ENCODE measurements around the gene EPHB2. TPM values are rescaled to one million over a fixed set of nuclear protein-coding genes. Genes with fewer than 3 reads are reported as not detected.

Gene EPHB2
- total and polyA plus RNA-seq, 3 donors from 2014 or later = 7.7 to 9.4 (median 8.2) TPM

- no peak for DNase-seq
- Histone ChIP-seq H3K36me3 (ENCODE audit: low read depth, missing control alignments) (no peaks in the 10 kb centered on the region), H3K27ac (no peak overlapping the region), H3K9me3 (no peaks in the 10 kb centered on the region), H3K4me3 (no peak overlapping the region), H3K4me1 (no peaks in the 10 kb centered on the region), H3K27me3 (no peaks in the 10 kb centered on the region)
- 92 to 93% methylated on average over 5 to 6 of the region's 6 CpGs for WGBS, 2 donors
- intact Hi-C loops (cut with DNase I; ENCODE audit: low total_unique reads) = no loop called here
- TF ChIP-seq POLR2A (IDR thresholded peaks at IDR 0.05) = no peak
- no peak for TF ChIP-seq CTCF (IDR thresholded peaks at IDR 0.05)
These were observed 209.5 kb downstream of the EPHB2 start for GRCh38 chr1:22920026-22920733.

- no peak overlapping the region for H3K4me3 ChIP-seq
- intact Hi-C loops (cut with DNase I; ENCODE audit: low total_unique reads) = no loop called here
- no peaks in the 10 kb centered on the region for H3K4me1 ChIP-seq
- 74 to 83% methylated on average over 5 to 8 of the region's 8 CpGs for WGBS, 2 donors
- H3K27ac ChIP-seq = no peak overlapping the region
- no peak for DNase-seq
- H3K27me3 ChIP-seq = no peaks in the 10 kb centered on the region
- H3K9me3 ChIP-seq = no peaks in the 10 kb centered on the region
- TF ChIP-seq POLR2A (IDR thresholded peaks at IDR 0.05) = no peak
- no peak for TF ChIP-seq CTCF (IDR thresholded peaks at IDR 0.05)
- H3K36me3 ChIP-seq (ENCODE audit: low read depth, missing control alignments) = no peaks in the 10 kb centered on the region
These were observed 210.3 kb downstream of the EPHB2 start for GRCh38 chr1:22920734-22921451.

GRCh38 chr1:22921452-22922126 lies 210.9 kb downstream of the EPHB2 start:
- TF ChIP-seq CTCF (IDR thresholded peaks at IDR 0.05) = no peak
- TF ChIP-seq POLR2A (IDR thresholded peaks at IDR 0.05) = no peak
- DNase-seq = no peak
- Histone ChIP-seq H3K36me3 (ENCODE audit: low read depth, missing control alignments) (no peaks in the 10 kb centered on the region), H3K4me3 (no peak overlapping the region), H3K27ac (no peak overlapping the region), H3K4me1 (no peaks in the 10 kb centered on the region), H3K9me3 (no peaks in the 10 kb centered on the region), H3K27me3 (no peaks in the 10 kb centered on the region)
- 67 to 72% methylated on average over 8 of the region's 8 CpGs for WGBS, 2 donors
- intact Hi-C loops (cut with DNase I; ENCODE audit: low total_unique reads) = no loop called here

- WGBS, 2 donors = 83 to 89% methylated on average over 1 of the region's 1 CpG
- intact Hi-C loops (cut with DNase I; ENCODE audit: low total_unique reads) = no loop called here
These were observed 212.0 kb downstream of the EPHB2 start for GRCh38 chr1:22922640-22923039.

More at GRCh38 chr1:22922640-22923039, 212.0 kb downstream of the EPHB2 start:
- no peak overlapping the region for H3K27ac ChIP-seq
- no peaks in the 10 kb centered on the region for H3K36me3 ChIP-seq (ENCODE audit: low read depth, missing control alignments)
- TF ChIP-seq POLR2A (IDR thresholded peaks at IDR 0.05) (no peak), CTCF (IDR thresholded peaks at IDR 0.05) (no peak)
- no peaks in the 10 kb centered on the region for H3K9me3 ChIP-seq
- H3K4me1 ChIP-seq = no peaks in the 10 kb centered on the region
- DNase-seq = no peak
- H3K27me3 ChIP-seq = no peaks in the 10 kb centered on the region
- no peak overlapping the region for H3K4me3 ChIP-seq

All from testis (tissue), 3 donors.